ENCODE data around the gene ZNF813. TPM values are rescaled to one million over a fixed set of nuclear protein-coding genes. Genes with fewer than 3 reads are reported as not detected.

ZNF813 gene
- 0.13 to 0.37 TPM (median 0.17 TPM) in 5 replicates for total RNA-seq (2022; extraction: Qiagen RNA extraction)

DNA sequence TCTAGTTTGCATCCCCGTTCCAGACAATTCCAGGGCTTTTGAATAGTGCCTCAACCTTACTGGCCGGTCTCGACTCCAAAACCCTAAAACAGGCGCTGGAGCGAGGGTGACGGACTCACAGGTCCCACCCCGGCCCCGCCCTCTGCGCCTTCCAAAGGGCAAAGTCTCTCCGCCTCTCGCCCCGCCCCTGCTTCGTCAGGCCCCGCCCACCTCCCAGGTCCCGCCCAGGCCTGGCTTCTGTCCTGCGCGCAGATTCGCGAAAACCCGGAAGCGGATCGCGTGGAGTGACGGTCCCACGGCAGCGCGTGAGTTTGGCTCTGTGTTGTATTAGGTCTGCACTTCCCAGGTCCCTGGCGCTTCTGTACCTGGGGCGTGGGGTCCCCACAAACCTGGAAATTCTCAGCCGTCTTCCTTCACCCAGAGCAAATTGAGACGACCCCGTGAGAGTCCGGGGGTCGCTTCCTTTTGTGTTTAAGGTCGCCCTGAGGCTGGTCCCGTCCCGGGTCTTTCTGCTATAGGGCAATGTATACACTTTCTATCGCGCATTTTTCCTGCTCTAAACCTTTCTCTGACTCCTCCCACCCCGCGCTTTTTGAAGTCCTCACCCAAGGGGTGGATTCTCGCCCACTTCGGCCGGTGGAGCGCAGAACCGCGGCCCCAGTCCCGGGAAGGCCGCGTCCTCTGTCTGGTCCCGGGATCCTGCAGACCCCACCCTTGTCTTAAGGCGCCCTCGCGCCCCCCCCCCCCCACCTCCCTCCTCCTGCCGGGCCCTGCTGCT, at the start of gene ZNF813:
ZNF813 (plus strand) TSS at position 249 of the 778 bp plus-strand sequence. CDS start 16,090 bp downstream, outside the sequence.

DNA sequence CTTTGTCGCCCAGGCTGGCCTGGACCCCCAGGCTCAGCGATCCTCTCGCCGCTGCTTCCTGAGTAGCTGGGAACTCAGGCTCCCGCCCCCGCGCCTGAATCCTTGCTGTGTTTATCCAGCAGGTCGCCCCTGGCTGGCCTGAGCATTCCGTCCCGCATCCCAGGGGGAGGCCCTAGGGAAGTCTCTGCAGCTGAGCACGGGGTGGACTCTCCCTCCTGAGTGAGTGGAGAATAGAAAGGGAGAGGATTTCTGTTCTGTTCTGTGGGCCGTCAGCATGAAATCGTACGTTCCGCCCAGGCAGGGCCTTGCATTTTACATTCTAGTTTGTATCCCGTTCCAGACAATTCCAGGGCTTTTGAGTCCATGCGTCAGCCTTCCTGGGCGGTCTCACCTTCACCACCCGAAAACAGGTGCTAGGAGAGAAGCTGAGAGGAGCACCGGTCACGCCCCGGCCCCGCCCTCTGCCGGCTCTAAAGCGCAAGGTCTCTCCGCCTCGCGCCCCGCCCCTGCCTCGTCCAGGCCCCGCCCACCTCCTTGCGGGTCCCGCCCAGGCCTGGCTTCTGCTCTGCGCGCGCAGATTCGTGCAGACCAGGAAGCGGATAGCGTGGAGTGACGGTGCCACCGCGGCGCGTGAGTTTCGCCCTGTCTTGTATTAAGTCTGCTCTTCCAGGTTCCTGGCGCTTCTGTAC, 36.0 kb upstream of the ZNF813 start, which contains the start of gene ZNF761:
ZNF761 (plus strand) TSS at position 586 of the 689 bp plus-strand sequence. CDS start 15,285 bp downstream, outside the sequence.

DNA sequence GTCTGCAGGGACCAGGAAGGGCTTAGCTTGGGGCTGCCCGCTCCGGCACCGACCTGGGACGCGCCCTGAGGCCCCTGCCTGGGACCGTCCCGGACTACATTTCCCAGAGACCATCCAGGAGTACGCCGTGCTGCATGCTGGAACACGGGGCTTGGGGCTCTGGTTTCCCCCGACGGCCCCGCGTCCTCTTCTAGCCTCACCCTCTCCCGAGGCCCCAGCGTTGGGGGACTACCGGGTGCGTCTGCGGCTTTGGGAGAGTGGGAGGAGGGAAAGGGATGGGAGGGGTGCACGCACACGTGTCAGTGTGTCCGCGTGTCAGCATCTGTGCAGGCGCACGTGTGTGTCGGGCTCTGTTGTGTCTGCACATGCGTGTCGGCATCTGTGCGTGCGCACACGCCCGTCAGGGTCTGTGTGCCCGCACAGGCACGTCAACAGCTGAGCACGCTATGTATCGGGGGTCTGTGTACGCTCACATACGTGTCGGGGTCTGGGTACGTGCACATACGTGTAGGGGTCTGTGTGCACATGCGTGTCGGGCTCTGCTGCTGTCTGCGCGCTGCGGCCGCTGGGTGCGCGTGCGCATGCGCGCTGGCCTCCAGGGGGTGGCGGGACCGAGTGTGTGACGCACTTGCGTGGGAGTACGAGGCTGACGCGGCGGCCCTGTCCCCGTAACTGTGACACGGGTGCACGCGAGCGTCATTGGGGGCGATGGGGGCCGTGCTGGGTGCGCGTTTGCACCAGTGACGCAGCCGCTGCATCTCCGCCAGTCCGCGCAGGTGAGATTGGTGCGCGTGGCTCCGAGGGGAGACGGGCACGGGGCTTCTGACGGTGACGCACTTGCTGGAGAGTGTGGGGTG, 70.2 kb downstream of the ZNF813 start, which contains the start of gene ZNF331:
ZNF331 (plus strand) TSS at position 625 of the 857 bp plus-strand sequence. CDS start 31,232 bp downstream, outside the sequence.

Other genes starting within 250 kb of the ZNF813 start
- gene ZNF677, start 212.9 kb upstream of the ZNF813 start, total RNA-seq (2022; extraction: Qiagen RNA extraction), result not detected in 5 replicates
- not detected in 5 replicates for gene VN1R2, start 209.4 kb upstream of the ZNF813 start, total RNA-seq (2022; extraction: Qiagen RNA extraction)
- not detected in 5 replicates for gene VN1R4, start 200.0 kb upstream of the ZNF813 start, total RNA-seq (2022; extraction: Qiagen RNA extraction)
- 3.1 to 4.3 TPM (median 3.5 TPM) in 5 replicates for gene ZNF845, start 134.0 kb upstream of the ZNF813 start, total RNA-seq (2022; extraction: Qiagen RNA extraction)
- gene ZNF525, start 102.0 kb upstream of the ZNF813 start, total RNA-seq (2022; extraction: Qiagen RNA extraction), result 0.30 to 0.70 TPM (median 0.49 TPM) in 5 replicates
- 3.1 to 4.9 TPM (median 4.1 TPM) in 5 replicates for gene ZNF765, start 72.6 kb upstream of the ZNF813 start, total RNA-seq (2022; extraction: Qiagen RNA extraction)
- gene ZNF761, start 35.7 kb upstream of the ZNF813 start, total RNA-seq (2022; extraction: Qiagen RNA extraction), result 7.0 to 9.0 TPM (median 8.4 TPM) in 5 replicates
- gene ZNF331, start 70.4 kb downstream of the ZNF813 start, total RNA-seq (2022; extraction: Qiagen RNA extraction), result 11.3 to 14.2 TPM (median 12.8 TPM) in 5 replicates
- not detected in 5 replicates for gene DPRX, start 164.3 kb downstream of the ZNF813 start, total RNA-seq (2022; extraction: Qiagen RNA extraction)

All from A549 treated with Mapracorat at 1 μM for 4 hours (cell line).